Thoracic aorta (tissue), 2 donors: ENCODE measurements around the gene MYL2. TPM values are rescaled to one million over a fixed set of nuclear protein-coding genes. Genes with fewer than 3 reads are reported as not detected.

Source experiments
- ATAC-seq: fragments of 150-250 bp; one replicate; pipeline ENCODE4 v1.8.0; 2017; ENCODE audit warnings: low read depth; ENCODE audit not compliant: insufficient number of reproducible peaks, low FRiP score
- DNase-seq: peaks from one replicate; pipeline ENCODE4 v3.0.0-alpha.2; 2020; ENCODE audit warnings: low spot score
- H3K27ac ChIP-seq, 2 donors: fragments of 200-600 bp; sonication (generic); 1 replicate in 1 of 2; 2 replicates in 1 of 2; pipeline ENCODE4 v1.5.1; 2016; ENCODE audit warnings: mild to moderate bottlenecking in 2 of 2, moderate library complexity in 2 of 2
- H3K27me3 ChIP-seq: fragments of 200-600 bp; sonication (generic); replicated peaks from 2 replicates; pipeline ENCODE4 v1.6.0; 2016; ENCODE audit warnings: mild to moderate bottlenecking; ENCODE audit not compliant: insufficient read depth
- H3K36me3 ChIP-seq: fragments of 200-600 bp; sonication (generic); one replicate; pipeline ENCODE4 v1.5.1; 2016
- H3K4me1 ChIP-seq, 2 donors: fragments of 200-600 bp; sonication (generic); 1 replicate in 1 of 2; 2 replicates in 1 of 2; pipeline versions ENCODE4 v1.5.1 to v1.6.0; 2016; ENCODE audit warnings: low read depth in 2 of 2, mild to moderate bottlenecking in 1 of 2; ENCODE audit not compliant: control insufficient read depth in 1 of 2
- H3K4me3 ChIP-seq: fragments of 200-600 bp; sonication (generic); 2 replicates; pipeline ENCODE4 v1.5.1; 2016; ENCODE audit warnings: mild to moderate bottlenecking
- H3K9me3 ChIP-seq: fragments of 200-600 bp; sonication (generic); 2 replicates; pipeline ENCODE4 v1.5.1; 2016
- CTCF ChIP-seq: fragments of 200-600 bp; sonication (generic); IDR thresholded peaks from one replicate; pipeline ENCODE4 v1.5.1; 2019; ENCODE audit warnings: antibody characterized with exemption
- total RNA-seq, 2 donors: library from RNA; depleted of rRNA; stranded (reverse); fragments of >200 nt; gene quantifications; one replicate each; pipeline versions ENCODE4 v1.1.0 to v1.2.3, GENCODE V29; 2016

The MYL2 gene
- total RNA-seq, 2 donors from 2014 or later = 0.81 to 1.9 TPM

- H3K27ac ChIP-seq = no peak overlapping the region
- no peaks in the 10 kb centered on the region for H3K4me1 ChIP-seq
- ATAC-seq (no peak), DNase-seq (no peak)
- H3K36me3 ChIP-seq = no peaks in the 10 kb centered on the region
- H3K4me3 ChIP-seq = no peak overlapping the region
- no peaks in the 10 kb centered on the region for H3K9me3 ChIP-seq
- no peak for TF ChIP-seq CTCF
- no peaks in the 10 kb centered on the region for H3K27me3 ChIP-seq
Measured at GRCh38 chr12:110906985-110907384, 13.4 kb downstream of the MYL2 start.

GRCh38 chr12:110906516-110906915 lies 13.9 kb downstream of the MYL2 start:
- no peak overlapping the region for H3K4me3 ChIP-seq
- H3K4me1 ChIP-seq = no peaks in the 10 kb centered on the region
- no peak overlapping the region for H3K27ac ChIP-seq
- no peaks in the 10 kb centered on the region for H3K36me3 ChIP-seq
- ATAC-seq (no peak), DNase-seq (no peak)
- TF ChIP-seq CTCF = no peak
- no peaks in the 10 kb centered on the region for H3K27me3 ChIP-seq
- H3K9me3 ChIP-seq = no peaks in the 10 kb centered on the region

- no peaks in the 10 kb centered on the region for H3K27me3 ChIP-seq
- no peak overlapping the region for H3K27ac ChIP-seq
- H3K9me3 ChIP-seq = no peaks in the 10 kb centered on the region
- H3K36me3 ChIP-seq = no peaks in the 10 kb centered on the region
- H3K4me1 ChIP-seq = no peaks in the 10 kb centered on the region
- ATAC-seq (no peak), DNase-seq (no peak)
- TF ChIP-seq CTCF = no peak
- no peak overlapping the region for H3K4me3 ChIP-seq
Measured at GRCh38 chr12:110906083-110906482, 14.3 kb downstream of the MYL2 start.

DNA sequence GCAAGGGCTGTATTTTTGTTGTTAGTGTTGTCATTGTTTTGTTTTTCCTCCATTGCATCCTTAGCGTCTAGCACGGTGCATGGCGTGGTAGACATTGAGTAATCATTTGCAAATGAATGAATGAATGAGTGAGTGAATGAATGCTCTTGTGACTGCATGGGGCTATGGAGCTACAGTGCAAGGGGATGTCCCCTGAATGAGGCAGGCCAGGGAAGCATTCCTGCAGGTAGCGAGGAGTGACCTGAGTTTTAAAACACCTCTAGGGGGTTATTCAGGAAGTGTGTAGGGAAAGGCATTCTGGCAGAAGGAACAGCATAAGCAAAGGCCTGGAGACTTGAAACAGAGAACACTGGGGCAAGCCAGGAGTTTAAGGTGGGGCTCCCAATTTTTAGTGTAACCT lies 16.9 kb downstream of the MYL2 start:
- H3K36me3 ChIP-seq = no peaks in the 10 kb centered on the region
- no peak overlapping the region for H3K4me3 ChIP-seq
- no peak for TF ChIP-seq CTCF
- no peaks in the 10 kb centered on the region for H3K9me3 ChIP-seq
- no peak for DNase-seq
- no peak overlapping the region for H3K27ac ChIP-seq
- no peak for ATAC-seq
- H3K4me1 ChIP-seq = no peaks in the 10 kb centered on the region
- H3K27me3 ChIP-seq = no peaks in the 10 kb centered on the region

DNA sequence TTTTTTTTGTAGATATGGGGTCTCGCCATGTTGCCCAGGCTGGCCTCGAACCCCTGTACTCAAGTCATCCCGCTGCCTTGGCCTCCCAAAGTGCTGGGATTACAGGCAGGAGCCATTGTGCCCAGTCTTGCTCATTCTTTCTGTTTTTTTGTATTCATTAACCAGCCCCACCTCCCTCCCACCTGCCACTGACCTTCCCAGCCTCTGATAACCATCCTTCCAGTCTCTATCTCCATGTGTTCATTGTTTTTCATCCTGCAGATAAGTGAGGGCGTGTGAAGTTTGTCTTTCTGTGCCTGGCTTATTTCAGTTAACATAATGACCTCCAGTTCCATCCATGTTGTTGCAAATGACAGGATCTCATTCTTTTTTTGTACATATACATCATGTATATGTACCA lies 19.0 kb downstream of the MYL2 start:
- Histone ChIP-seq H3K27ac (no peak overlapping the region), H3K4me1 (no peaks in the 10 kb centered on the region), H3K4me3 (no peak overlapping the region), H3K36me3 (no peaks in the 10 kb centered on the region), H3K9me3 (no peaks in the 10 kb centered on the region), H3K27me3 (no peaks in the 10 kb centered on the region)
- no peak for DNase-seq
- no peak for ATAC-seq
- no peak for TF ChIP-seq CTCF
